Cortex of kidney (tissue), 1 donor: ENCODE data around the gene KRT86.
"Not testable (repeated sequence)": the region's sequence is repeated elsewhere in the genome, so short reads cannot be mapped to it uniquely, and the experiment has no call there.

ENCODE experiments used
- DNase-seq: peaks from one replicate; lab custom pipeline; 2025; lab: John Stamatoyannopoulos, UW

The KRT86 gene

GRCh38 chr12:52338241-52338960 is 64.0 kb downstream of the KRT86 start:
- no peak for DNase-seq

DNA sequence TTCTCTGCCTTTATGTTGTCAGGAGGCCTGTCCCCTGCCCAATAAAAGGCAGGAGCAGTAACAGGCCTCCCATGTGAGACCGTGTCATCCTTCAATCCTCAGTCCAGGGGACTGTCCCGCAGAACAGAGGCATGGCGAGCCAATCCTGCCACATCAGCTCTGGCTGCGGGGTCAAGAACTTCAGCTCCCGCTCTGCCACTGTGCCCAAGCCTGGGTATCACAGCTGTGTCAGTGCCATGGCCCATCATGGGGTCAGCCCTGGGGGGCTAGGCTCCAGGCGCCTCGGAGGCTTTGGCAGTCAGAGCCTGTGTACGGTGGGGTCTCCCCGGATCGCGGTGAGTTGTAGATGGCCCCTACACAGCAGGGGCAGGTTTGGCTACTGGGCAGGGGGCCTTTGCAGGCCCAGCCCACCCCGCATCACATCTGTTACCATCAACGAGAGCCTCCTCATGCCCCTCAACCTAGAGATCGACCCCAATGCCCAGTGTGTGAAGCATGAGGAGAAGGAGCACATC is 66.7 kb downstream of the KRT86 start:
- DNase-seq: no peak

DNA sequence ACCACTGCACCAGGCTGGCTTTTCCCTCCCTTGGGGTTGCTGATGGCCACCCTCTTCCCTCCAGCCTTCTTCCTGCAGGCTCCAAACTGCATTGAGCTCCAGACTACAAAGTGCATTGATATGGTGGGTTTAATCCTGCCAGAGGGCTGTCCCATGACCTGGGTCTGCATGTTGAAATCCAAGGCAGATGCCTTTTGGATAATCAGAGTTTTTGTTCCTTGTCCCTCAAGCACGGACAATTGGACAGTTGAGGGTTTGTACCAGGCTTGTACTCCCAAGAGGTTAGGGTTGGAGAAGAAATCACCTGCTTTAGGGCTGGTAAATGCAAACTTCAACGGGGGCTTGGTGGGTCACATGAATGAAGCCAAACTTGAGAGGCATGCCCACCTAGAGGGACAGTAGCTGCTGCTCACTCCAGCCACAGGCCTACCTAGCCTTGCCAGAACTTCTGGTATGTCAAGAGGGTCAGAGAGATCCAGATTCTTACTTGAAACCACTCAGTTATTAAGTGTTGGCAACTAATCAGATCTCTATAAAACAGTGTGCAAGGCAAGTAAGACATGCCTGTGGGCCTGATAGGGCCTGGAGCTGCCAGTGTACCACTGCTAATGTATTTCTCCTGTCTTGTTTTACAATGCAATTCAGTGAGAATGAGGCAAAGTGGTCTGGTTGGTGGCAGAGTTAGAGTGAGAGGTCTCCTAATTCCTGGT is 68.5 kb downstream of the KRT86 start:
- DNase-seq: no peak

- DNase-seq: no peak
These were observed 69.1 kb downstream of the KRT86 start for GRCh38 chr12:52343550-52343949.

DNA sequence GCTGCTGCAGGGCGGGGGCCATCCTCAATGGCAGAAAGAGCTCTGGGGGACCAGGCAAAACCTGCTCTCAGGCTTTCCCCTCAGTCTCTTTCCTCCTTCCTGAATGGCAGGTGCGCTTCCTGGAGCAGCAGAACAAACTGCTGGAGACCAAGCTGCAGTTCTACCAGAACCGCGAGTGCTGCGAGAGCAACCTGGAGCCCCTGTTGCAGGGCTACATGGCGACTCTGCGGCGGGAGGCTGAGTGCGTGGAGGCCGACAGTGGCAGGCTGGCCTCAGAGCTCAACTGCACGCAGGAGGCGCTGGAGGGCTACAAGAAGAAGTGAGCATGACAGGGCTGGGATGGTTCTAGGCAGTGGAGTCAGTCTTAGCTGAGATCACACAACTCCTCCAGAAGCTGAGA is 69.7 kb downstream of the KRT86 start:
- DNase-seq: no peak

GRCh38 chr12:52345041-52345440 is 70.6 kb downstream of the KRT86 start:
- not testable (repeated sequence) for DNase-seq

DNA sequence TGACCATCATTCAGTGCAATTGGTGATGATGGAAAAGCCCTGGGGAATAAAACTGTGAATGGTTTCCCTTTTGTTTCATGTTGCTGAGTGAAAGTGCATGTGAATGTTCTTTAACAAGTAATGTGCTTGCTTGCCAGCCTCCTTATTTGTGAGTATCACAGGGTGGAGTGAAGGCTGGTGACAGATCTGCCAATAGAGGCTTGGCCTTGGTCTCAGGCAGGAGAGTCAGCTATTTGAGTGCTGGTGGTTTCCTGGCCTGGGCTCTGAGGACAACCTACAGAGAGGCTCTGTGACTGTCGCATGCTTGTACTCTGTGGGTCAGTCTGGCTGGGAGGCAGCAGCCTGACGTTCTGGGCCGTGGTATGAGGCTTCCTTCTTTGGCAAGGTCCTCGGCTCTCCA is 72.1 kb downstream of the KRT86 start:
- DNase-seq: no peak

DNA sequence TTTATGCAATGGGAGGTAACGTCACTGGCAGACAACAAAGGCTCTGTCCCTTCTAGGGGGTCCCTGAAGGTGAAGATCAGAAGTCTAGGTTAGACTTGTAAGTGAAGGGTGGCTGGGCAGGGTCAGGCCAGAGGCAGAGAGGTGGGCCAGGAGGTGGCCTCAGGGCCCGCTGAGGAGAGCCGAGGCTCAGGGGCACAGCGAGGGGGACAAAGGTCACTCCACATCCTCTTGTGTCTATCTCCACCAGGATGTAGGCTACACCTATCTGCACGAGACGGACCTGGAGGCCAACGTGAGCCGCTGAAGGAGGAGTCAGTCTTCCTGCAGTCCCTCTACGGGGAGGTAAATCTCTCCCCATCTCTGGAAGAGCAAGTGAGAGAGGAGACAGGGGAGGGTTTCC is 72.6 kb downstream of the KRT86 start:
- no peak for DNase-seq

GRCh38 chr12:52347551-52348510 is 73.4 kb downstream of the KRT86 start:
- no peak for DNase-seq

DNA sequence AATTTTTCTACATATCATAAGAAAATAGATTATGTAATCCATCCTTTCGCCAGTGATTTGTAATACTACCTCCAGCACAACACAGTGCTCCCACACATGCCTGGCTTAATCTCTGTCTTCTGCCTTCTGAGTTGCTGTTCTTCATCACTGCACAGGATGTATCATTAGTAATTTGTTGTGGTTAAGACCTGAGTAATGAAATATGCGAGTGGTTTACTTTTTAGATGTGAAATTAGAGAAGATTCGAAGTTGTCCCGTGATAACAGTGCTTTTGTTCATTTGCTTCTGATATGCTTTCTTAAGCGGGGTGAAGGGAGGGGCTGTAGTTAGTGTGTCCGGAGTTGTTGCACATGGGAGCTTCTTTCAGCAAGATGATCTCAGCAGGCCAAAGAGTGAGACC is 74.8 kb downstream of the KRT86 start:
- no peak for DNase-seq

DNA sequence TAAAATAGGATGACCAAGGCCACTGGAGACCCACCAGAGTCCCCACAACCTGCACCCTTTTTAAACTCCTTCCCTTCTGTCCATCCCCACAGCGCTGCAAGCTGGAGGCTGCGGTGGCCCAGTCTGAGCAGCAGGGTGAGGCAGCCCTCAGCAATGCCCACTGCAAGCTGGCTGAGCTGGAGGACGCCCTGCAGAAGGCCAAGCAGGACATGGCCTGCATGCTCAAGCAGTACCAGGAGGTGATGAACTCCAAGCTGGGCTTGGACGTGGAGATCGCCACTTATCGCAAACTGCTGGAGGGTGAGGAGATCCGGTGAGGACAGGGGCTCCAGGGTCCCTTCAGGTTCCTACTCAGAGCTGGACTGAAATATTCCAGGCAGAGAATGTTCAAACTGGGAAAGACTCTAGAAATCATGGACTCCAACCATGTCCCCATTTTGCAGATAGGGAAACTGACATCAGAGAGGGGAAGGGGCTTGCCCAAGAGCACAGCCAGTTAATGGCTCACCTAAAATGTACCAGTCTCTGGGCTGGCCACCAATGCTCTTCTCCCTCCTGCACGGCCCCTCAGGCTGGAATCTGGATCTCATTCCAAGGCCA is 75.7 kb downstream of the KRT86 start:
- DNase-seq: no peak

DNA sequence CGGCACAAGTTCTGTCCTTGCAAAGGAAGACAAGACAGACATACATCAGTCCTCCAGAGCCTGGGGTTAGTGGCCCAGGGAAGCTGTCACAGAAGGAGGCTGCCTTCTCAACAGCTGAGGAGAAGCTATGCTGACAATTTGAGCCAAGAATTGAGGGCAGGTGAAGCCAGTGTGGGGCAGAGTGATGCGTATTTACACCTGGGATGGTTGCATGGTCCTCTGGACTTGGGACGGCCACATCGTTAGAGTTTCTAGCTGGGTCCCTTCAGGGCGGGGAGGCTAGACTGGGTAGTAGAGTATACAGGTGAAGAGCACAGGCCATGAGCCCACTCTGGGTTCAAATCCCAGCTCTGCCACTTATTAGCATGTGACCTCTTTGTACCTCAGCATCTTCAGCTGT is 76.3 kb downstream of the KRT86 start:
- DNase-seq: no peak

DNA sequence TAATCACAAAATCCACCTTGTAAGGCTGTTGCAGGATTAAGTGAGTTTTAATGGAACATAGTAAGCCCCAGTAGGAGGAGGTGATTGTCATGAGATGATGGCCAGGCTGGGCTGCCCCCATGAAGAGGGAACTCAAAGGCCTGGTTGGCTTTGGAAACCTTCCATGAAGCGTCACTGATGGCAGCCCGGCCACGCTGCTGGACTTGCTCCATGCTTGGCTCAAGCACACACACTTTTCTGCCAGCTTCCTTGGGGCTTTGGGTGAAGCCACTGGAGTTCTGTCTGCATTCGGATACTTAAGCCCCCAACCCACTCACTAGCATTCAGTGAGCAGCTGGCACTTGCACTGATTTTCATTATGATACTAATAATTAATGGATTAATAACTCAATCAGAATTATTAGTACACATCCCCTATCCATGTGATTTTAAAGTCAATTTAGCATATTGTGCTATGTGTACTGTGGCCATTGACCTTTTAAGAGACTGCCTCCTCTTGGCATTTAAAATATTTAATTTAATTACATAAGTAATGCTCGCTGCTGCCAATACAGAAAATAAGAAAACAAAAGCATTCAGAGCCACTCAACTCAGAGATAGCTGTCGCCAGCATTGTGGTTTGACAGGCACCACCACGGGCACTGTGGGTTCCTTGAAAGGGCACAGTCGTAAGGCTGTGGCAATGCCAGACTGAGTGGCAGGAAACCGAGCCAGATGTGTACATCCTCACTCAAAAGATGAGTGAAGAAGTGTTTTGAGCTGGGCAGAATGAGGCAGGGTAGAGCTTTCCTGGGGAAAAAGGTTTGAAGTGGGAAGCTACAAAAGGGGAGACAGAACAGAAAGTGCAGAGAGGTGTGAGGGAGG is 77.0 kb downstream of the KRT86 start:
- DNase-seq: no peak

DNA sequence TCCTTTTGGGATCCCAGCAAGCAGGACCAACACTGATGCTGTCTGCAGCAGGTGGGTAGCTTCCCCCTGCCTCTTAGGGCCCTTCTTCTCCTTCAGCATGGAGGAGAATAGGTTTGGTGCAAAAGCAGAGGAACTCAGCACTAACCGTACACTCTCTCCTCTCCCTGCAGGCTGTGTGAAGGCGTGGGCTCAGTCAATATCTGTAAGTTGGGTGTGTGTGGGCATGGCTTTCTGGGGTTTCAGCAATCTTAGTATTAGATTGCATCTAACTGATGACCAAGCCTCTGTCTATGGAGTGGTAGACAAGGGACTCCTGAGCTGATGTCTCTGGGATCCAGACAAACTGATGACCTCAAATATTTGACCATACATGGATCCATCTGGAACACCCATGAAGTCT is 78.5 kb downstream of the KRT86 start:
- DNase-seq: no peak

DNA sequence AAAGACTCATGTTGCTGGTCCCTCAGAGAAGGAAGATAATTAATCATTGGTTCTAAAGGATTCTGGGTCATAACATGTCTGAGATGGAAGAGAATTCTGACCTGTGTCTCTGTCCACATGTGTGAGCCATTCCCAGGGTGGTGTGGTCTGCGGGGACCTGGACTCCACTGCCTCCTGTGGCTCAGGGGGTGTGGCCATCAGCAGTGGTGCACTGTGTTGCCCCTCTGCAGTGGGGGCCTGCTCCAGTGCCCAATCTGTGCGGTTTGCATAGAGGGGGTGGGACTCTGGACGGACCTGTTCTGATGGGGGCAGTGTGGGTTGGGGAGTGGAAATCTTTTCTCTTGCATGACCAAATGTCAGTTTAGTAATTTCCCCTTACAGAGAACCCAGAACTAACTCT is 79.3 kb downstream of the KRT86 start:
- DNase-seq: no peak

- no peak for DNase-seq
These were observed 79.8 kb downstream of the KRT86 start for GRCh38 chr12:52354200-52354599.

DNA sequence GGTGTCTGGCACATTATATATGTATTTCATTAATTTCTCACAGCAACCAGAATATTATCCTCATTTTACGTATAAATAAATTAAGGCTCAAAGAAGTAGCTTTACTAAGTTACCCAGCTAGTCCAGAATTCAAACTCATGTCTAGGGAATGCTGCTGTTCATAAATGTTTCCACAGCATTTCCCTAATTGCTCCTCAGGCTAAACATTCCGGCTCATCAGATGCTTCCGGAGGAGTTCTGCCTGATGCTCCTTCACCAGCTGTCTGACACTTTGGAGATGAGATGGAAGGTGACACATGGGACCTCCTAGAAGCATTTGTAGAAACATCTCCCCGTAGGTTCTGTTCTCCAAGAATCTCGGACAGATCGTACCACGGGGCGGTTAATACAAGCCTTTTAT is 80.7 kb downstream of the KRT86 start:
- DNase-seq: no peak

- DNase-seq: no peak
These were observed 81.8 kb downstream of the KRT86 start for GRCh38 chr12:52356031-52356761.

GRCh38 chr12:52356762-52357580 is 82.5 kb downstream of the KRT86 start:
- no peak for DNase-seq
